Progenitor cell of endocrine pancreas (in vitro differentiated cells): ENCODE results near the gene TNFRSF1A. TPM values are rescaled to one million over a fixed set of nuclear protein-coding genes. Genes with fewer than 3 reads are reported as not detected.

ENCODE experiments used
- DNase-seq: peaks from one replicate; pipeline ENCODE4 v3.0.0; 2021; ENCODE audit warnings: low spot score; ENCODE audit not compliant: unreplicated experiment
- H3K27ac Mint-ChIP-seq: 2 replicates; pipeline ENCODE4 v1.8.0; 2021; ENCODE audit warnings: mild to moderate bottlenecking, moderate library complexity, mixed read lengths
- H3K27me3 Mint-ChIP-seq: 2 replicates; pipeline ENCODE4 v1.8.0; 2021; ENCODE audit warnings: mixed read lengths
- H3K36me3 Mint-ChIP-seq: 2 replicates; pipeline ENCODE4 v1.8.0; 2022; ENCODE audit warnings: mixed read lengths; ENCODE audit not compliant: insufficient read depth
- H3K4me1 Mint-ChIP-seq: 2 replicates; pipeline ENCODE4 v1.8.0; 2021; ENCODE audit warnings: low read depth, mixed read lengths
- H3K4me3 Mint-ChIP-seq: 2 replicates; pipeline ENCODE4 v1.8.0; 2021; ENCODE audit warnings: low read depth, mild to moderate bottlenecking, moderate library complexity, mixed read lengths
- H3K9me3 Mint-ChIP-seq: 2 replicates; pipeline ENCODE4 v1.8.0; 2021; ENCODE audit warnings: low read depth, mixed read lengths
- CTCF ChIP-seq: fragments of 200-600 bp; sonication (generic); IDR thresholded peaks from one replicate; pipeline ENCODE4 v1.5.0; 2021; ENCODE audit warnings: antibody characterized with exemption, mild to moderate bottlenecking; ENCODE audit not compliant: unreplicated experiment
- total RNA-seq: library from RNA; stranded (reverse); gene quantifications from 2 replicates; pipeline ENCODE4 v1.2.1, GENCODE V29; 2021

Gene TNFRSF1A
- total RNA-seq, 1 donor from 2014 or later = 67.5 TPM

- H3K4me1 Mint-ChIP-seq = no peaks in the 10 kb centered on the region
- peak overlapping the region; percentile 53 for H3K27ac Mint-ChIP-seq
These were observed 10.6 kb upstream of the TNFRSF1A start for GRCh38 chr12:6352193-6353173.

GRCh38 chr12:6351622-6352021 lies 9.7 kb upstream of the TNFRSF1A start:
- H3K9me3 Mint-ChIP-seq = no peaks in the 10 kb centered on the region
- DNase-seq = no peak
- H3K27ac Mint-ChIP-seq = no peak overlapping the region
- no peaks in the 10 kb centered on the region for H3K4me1 Mint-ChIP-seq
- no peak overlapping the region for H3K4me3 Mint-ChIP-seq
- TF ChIP-seq CTCF = no peak
- peaks cover 9% of the 10 kb centered on the region for H3K27me3 Mint-ChIP-seq
- H3K36me3 Mint-ChIP-seq = no peaks in the 10 kb centered on the region

More at GRCh38 chr12:6352193-6353173, 10.6 kb upstream of the TNFRSF1A start:
- Mint-ChIP-seq H3K4me3 (no peak overlapping the region), H3K27me3 (peaks cover 6% of the 10 kb centered on the region), H3K9me3 (no peaks in the 10 kb centered on the region), H3K36me3 (no peaks in the 10 kb centered on the region)
- TF ChIP-seq CTCF = no peak
- DNase-seq = no peak

GRCh38 chr12:6347367-6348338 lies 5.8 kb upstream of the TNFRSF1A start:
- H3K27me3 Mint-ChIP-seq = peaks cover 4% of the 10 kb centered on the region
- peaks cover 3% of the 10 kb centered on the region for H3K4me1 Mint-ChIP-seq
- no peak overlapping the region for H3K4me3 Mint-ChIP-seq
- no peaks in the 10 kb centered on the region for H3K9me3 Mint-ChIP-seq
- H3K36me3 Mint-ChIP-seq = no peaks in the 10 kb centered on the region
- H3K27ac Mint-ChIP-seq = no peak overlapping the region
- DNase-seq = no peak
- no peak for TF ChIP-seq CTCF

- Mint-ChIP-seq H3K27me3 (peaks cover 4% of the 10 kb centered on the region), H3K4me1 (peaks cover 10% of the 10 kb centered on the region), H3K27ac (no peak overlapping the region), H3K9me3 (no peaks in the 10 kb centered on the region), H3K4me3 (no peak overlapping the region), H3K36me3 (no peaks in the 10 kb centered on the region)
- no peak for DNase-seq
- no peak for TF ChIP-seq CTCF
These were observed 5.1 kb upstream of the TNFRSF1A start for GRCh38 chr12:6346942-6347341.

GRCh38 chr12:6346235-6346832 lies 4.5 kb upstream of the TNFRSF1A start:
- H3K27me3 Mint-ChIP-seq = peaks cover 4% of the 10 kb centered on the region
- no peaks in the 10 kb centered on the region for H3K36me3 Mint-ChIP-seq
- no peak overlapping the region for H3K4me3 Mint-ChIP-seq
- TF ChIP-seq CTCF = no peak
- H3K9me3 Mint-ChIP-seq = no peaks in the 10 kb centered on the region
- H3K4me1 Mint-ChIP-seq = peaks cover 12% of the 10 kb centered on the region
- no peak overlapping the region for H3K27ac Mint-ChIP-seq
- no peak for DNase-seq
